GM19397 (cell line): Measurements from ENCODE around the gene EID3.
"Not testable (repeated sequence)": the region's sequence is repeated elsewhere in the genome, so short reads cannot be mapped to it uniquely, and the experiment has no call there.

Experiments
- ATAC-seq: cut with Tn5 transposase; IDR thresholded peaks from one replicate; pipeline ENCODE4 v1.9.1; 2021; ENCODE audit warnings: mild to moderate bottlenecking, moderate library complexity; ENCODE audit not compliant: unreplicated experiment

Gene EID3

DNA sequence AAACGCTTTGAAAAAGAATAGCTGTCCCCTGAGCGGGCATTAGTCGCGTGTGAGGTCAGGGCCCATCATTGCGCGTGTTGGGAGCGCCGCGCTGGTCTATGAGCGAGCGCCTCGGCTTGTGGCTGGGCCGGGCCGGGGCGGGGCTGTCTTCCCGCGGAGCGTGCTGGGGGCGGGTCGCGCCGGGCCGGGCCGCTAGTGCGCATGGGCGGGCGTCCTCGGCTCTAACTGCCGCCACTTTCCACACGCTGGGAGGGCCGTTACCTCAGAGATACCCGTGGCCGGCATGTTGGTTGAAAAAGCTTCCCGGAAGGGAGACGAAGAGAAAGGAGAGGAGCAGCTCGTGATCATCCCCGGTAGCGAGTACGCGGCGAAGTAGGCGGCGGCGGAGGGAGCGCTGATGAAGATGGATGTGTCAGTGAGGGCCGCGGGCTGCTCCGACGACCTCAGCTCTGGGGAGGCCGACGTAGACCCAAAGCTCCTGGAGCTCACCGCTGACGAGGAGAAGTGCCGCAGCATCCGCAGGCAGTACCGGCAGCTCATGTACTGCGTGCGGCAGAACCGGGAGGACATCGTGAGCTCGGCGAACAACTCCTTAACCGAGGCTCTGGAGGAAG, at the start of gene EID3:
Gene EID3 (plus strand): TSS at position 202 of the 614 bp plus-strand sequence. CDS start 196 bp downstream, at position 398.
- peak; percentile 94 for ATAC-seq

DNA sequence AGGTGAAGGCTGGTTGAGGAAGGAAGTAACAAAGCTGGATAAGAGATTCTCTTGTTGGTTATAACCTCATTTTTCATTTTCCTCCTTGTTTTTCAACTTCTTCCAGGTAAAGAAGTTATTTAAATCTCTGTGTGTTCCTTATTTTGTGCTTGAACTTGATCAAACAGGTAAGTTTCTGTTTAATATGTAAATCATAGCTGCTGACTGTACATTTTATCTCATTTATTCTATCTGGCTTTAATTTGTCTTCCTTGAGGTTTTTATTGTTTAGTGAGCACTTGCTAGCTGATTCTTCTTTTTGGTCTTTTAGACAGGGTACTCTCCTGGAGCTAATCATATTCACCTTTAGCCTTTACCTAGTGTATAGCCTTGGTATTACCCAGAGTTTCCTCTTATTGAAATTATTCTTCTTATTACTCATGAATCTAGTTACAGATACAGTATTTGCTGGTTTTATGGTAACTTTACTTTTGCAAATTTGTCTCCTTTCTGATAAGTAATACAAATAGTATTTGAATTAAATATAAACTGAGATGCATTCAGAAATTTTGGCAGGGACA, 45.5 kb upstream of the EID3 start:
- no peak for ATAC-seq

DNA sequence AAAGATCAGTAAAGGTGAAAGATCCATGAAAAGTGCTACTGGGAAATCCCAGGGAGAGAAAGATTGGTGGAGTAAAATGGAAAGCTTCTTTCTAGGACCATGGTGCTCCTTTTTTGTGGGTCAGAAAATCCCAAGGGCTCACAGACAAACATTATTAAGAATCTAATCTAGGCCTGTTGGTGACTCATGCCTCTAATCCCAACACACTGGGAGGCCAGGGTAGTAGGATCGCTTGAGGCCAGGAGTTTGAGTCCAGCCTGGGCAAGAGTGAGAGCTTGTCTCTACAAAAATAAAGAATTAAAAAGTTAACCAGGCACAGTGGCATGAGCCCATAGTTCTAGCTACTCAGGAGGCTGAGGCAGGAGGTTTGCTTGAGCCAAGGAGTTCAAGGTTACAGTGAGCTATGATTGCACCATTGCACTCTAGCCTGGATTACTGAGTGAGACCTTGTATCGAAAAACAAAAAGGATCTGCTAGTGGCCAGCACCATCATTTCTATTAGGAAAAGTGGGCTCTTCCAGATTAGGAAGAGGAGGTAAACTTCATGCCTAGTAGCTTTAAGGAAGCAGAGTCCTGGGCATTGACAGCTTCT, 45.0 kb upstream of the EID3 start:
- no peak for ATAC-seq

DNA sequence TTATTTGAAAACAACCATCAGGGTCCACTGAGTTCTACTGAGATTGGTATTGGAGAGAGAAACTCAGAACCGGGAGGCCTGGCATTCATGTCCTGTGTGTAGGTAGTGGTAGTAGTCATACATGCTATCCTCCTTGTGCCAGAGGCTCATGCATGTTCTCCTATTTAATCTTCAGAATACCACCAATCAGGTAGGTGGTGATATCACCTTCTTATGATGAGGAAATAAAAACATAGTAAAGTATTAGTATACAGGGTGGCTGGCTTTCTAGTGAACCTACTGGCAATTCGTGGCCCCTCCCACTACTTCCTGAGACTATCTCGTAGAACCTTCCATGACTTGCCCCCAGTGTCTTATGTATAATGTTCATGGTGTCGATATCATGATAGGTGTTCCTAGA, 40.5 kb upstream of the EID3 start:
- no peak for ATAC-seq

DNA sequence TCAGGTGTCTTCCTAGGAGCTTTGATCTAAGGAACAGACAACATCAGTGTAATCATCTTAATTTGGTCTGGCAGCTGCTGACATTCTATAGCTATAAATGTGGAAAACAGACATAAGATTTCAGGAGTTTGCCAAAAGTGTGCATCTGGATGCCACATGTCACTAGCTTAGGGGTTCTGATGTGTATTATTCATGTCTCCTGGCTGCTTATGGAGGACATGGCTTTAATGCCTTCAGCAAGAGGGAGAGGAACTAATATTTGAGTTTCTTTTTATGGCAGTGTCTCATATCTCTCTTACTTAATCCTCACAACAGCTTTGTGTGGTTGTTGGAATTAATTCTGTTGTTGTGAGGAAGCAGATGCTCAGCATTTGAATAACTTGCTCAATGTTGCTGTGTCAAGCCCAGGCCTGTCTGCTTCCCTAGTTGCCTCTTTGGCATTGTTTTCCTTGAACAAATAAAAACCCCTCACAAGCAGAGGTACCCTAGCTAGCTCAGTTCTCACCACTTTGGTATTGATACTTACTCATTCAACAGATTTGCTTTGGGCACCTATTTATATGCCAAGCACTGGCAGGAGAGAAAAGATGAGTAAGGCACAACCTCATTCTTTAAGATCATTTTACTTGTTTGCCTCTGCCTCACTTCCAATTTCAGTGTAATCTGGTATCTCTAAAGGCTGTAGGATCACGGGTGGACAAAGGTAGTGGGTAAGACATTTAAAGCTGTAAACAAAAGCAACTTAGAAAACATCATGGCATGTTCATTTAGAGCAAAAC, 39.8 kb upstream of the EID3 start:
- ATAC-seq: no peak

DNA sequence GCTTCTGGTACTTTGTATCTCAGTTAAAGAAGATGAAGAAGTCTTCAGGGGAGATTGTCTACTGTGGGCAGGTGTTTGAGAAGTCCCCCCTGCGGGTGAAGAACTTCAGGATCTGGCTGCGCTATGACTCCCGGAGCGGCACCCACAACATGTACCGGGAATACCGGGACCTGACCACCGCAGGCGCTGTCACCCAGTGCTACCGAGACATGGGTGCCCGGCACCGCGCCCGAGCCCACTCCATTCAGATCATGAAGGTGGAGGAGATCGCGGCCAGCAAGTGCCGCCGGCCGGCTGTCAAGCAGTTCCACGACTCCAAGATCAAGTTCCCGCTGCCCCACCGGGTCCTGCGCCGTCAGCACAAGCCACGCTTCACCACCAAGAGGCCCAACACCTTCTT, 38.1 kb upstream of the EID3 start:
- not testable (repeated sequence) for ATAC-seq

DNA sequence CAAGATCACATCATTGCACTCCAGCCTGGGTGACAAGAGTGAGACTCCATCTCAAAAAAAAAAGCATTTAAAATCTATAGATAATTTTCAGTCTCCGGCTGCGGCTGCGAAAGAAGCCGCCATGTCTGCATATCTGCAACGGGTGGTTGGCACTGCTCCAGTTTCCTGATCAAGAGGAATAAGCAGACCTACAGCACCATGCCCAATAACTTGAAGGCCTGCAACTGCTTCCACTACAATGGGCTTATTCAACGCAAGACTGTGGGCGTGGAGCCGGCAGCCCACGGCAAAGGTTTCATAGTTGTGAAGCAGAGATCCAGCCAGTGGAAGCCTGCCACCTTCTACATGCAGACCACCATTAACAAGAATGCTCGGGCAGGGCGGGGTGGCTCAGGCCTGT, 30.6 kb upstream of the EID3 start:
- ATAC-seq: no peak

DNA sequence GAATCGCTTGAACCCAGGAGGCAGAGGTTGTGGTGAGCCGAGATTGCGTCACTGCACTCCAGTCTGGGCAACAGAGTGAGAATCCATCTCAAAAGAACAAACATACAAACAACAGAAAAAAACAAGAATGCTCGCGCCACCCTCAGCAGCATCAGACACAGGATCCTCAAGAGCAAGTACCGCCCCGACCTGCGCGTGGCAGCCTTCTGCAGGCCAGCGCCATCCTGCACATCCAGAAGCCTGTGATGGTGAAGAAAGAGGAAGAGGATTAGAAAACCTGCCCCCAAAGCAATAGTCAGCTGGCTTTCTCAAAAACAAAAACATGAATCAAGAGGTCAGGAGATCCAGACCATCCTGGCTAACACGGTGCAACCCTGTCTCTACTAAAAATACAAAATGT, 30.0 kb upstream of the EID3 start:
- no peak for ATAC-seq

DNA sequence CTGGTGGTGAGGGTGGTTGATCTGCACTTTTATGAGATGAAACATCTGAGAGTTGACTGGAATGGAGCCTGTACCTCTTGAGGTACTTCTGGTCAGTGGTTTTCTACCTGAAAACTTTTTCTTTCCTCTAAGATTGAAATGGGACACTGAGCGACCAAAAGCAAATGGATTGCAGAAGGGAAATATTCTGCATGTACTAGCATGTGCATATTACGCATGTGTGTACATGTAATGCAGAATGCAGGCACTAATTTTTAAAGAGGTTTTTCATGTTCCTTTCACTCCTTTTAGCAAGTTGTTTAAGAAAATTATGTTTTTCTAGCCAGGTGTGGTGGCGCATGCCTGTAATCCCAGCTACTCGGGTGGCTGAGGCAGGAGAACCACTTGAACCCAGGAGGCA, 28.7 kb upstream of the EID3 start:
- no peak for ATAC-seq

DNA sequence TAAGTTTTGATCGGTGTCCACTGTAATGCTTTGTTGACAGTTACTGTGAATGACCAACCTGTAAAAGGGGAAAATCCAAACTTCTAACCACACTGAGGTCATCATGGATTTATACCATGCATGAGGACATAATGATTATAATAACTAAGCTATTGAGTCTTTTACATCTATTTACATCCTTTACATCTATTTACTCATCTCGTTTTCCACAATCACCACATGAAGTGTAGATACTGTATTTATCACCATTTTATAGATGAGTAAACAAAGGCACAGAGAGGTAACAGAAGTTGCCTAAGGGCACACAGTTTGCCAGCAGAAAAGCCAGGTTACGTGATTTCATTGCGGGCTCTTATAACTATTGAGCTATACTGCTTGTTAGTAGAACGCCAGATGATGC, 27.9 kb upstream of the EID3 start:
- no peak for ATAC-seq

DNA sequence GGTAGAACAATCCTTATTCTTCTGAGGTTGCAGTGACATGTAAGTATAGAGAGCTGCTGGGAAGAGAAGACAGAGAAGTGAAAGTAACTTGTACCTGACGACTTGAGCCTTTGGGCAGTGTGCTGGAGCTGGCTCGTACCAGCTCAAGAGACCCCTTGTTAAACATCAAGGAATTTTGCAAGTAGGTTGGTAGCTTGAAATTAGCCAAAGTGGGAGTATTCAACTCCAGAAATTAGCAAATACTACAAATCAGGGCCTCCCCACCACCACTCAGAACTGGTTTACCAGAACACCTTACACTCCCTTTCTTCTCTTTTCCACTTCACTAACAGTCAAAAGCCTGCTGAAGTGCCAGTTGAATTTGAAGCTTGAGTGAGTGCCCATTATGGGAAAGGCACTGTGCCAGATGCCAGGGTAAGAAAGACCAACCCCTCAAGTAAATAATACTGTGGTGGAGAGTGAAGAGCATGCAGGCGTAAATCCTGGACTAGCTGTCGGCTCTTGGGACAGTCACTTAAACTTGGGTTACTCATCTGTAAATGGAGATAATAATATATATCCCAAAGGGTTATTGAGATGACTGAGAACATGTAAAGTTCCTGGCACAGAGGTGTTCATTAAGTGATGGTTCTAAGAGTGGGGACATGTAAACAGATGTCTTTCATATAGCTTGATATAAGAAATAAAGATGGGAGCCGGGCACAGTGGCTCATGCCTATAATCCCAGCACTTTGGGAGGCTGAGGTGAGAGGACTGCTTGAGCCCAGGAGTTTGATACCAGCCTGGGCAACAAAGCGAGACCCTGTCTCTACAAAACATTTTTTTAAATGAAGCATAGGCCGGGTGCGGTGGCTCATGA, 27.0 kb upstream of the EID3 start:
- ATAC-seq: peak; percentile 69

DNA sequence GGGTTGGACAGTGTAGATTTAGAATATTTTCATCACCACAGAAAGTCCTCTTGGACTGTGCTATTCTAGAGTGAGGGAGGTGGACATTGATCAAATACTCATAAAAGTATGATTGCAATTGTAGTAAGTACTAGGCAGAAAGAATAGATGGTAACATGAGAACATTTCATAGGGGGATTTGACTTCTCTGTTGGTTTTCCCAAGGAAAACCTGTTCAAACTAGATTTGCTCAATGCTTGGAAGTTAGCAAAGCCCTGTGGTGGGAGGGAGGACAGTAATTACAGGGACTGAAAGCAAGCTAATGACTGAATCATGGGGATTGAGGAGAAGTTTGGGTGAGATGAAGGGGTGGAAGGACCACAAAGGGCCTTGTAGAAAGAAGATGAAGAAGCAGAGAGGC, 24.4 kb upstream of the EID3 start:
- ATAC-seq: no peak

DNA sequence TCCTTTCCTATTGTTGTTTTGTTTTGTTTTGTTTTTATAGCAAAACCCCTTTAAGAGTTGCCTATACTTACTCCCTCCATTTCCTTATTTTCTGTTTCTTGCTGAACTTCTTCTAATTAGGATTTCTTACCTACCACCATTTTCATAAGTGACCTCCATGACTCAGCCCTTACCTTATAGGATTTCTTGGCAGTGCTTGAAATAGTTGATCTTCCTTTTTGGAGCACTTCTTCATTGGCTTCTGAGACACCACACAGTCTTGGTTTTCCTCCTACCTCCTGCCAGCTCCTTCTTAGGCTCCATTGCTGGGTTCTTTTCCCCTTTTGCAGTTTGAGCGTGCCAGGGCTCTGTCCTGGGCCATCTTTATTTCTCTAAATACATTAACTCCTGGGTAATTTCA, 23.4 kb upstream of the EID3 start:
- ATAC-seq: no peak

DNA sequence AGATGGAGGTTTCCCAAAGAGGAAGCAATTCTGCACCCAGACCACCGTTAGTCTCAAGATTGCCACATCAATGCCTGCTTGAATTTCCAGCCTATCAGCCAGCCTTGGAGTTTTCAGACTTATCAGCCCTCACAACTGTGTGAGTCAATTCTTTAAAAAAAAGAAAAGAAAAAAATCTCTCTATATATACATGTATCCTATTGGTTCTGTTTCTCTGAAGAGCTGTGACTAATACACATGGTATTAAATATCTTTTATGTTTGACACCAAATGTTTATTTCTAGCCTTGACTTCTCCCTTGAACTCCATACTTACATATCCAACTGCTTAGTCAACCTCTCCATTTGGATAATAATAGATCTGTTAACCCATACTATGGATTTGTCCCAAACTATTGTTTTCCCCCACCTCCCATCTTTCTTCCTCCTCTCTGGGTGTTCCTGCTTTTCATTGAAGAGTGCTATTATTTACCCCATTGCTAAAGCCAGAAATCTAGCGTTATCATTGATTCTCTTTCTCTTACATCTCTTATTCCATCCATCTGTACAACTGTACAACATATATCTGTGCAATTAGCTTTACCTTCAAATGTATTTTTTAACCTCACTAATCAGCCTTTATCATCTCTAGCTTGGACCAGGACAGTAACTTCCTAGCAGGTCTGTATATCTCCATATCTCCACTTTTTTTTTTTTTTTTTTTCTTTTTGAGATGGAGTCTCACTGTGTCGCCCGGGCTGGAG, 22.7 kb upstream of the EID3 start:
- no peak for ATAC-seq

DNA sequence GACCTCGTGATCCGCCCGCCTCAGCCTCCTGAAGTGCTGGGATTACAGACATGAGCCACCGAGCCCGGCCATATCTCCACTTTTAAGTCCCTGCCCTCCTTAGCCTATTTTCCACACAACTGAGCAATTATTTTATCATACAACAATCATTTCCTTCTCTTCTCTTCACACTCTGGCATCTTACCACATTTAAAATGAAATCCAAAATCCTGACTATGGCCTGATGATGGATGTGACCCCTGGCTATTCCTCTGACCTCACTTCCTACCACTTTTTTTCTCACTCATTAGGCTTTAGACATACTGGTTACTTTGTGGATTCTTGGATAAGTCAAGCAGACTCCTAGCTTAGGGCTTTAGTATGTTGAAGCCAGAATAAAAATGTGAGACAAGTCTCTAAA, 21.9 kb upstream of the EID3 start:
- ATAC-seq: no peak

DNA sequence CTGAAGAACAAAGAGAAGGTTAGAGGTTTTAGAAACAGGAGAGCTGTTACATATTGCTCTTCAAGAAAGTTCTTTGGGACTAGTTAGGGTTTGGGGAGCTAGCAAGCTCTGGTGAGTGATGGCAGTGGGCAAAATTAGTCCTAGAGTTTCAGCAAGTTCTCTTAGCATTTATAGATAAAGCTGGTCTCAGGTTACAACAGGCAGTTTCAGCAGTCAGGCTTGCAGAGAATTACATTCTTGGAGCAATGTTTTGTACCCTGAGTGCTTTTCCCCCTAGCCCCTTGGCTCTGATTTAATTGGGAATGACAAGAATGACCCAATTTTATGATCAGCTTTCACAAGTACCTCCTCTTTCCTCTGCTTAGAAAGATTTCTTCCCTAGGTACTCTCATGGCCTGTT, 21.4 kb upstream of the EID3 start:
- no peak for ATAC-seq

DNA sequence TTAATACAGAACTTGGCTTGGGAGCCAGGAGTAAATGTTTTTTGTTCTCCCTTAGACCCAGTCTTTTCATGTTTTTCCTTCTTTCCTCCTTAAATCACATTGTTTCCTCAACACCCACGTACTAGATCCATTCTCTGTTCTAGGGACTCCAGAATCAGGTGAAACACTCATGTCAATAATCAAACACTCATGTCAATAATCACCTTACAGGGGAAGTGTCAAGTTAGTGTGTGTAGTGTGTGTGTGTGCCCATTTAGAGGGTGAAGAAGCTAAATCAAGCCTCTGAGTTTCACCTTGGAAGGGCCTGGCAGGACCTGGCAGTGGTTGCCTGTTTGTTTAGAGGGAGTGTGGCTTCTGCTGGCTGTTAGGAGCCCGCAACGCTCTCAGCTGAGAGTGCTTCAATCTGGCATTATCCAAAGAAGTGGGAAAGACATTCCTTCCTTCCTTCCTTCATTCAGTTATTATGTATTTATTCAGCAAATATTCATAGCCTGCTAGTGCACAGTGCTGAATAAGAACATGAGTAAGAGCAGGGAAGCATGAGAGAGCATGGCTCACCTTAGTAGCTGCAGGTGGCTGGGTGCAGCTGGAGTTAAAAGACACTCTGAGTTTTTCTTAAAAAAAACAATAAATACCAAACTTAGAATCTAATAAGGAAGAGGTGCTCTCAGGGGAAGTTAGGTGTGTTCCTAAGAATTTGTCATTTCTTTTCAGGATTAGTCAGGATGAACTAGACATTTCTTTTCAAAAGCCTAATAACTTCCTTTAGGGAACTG, 17.6 kb upstream of the EID3 start:
- no peak for ATAC-seq

DNA sequence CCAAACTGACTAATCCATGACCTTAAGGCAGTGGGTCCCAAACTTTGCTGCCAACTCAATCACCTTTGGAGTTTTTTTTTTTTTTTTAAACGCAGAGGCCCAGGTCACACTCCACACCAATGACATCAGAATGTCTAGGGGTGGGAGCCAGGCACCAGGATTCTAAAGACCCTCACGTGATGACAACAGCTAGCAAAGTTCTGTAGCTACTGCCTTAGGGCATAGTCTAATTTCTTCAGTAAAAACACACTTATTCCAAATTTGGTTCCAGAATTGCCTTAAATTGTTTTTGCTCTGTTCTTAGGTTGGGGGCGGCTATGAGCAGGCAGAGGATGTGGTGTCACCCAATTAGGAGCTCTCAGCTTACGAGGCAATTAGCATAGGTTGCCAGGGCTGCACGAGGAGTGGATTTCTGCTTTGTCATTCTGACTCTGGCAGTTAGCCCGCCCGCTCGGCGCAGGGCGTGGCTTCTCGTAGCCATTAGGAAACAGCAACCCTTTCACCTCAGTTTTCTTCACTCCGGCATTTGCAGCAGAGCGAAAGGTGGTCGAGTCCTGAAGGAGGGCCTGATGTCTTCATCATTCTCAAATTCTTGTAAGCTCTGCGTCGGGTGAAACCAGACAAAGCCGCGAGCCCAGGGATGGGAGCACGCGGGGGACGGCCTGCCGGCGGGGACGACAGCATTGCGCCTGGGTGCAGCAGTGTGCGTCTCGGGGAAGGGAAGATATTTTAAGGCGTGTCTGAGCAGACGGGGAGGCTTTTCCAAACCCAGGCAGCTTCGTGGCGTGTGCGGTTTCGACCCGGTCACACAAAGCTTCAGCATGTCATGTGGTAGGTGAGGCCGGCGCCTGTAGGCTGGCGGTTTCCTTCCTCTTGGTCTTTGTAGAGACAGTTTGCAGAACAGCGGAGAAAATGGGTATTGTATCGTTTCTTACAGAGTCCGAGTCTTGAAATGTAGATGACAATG, 16.7 kb upstream of the EID3 start:
- peak; percentile 88 for ATAC-seq
